Measurements from ENCODE around the gene MEX3C. TPM values are rescaled to one million over a fixed set of nuclear protein-coding genes. Genes with fewer than 3 reads are reported as not detected.

MEX3C gene
- total and polyA plus RNA-seq, 2 donors (not counting 1 experiment from before 2014, with no cell fraction given) = 39.8 to 41.8 TPM

GRCh38 chr18:51128533-51128932 lies 68.9 kb downstream of the MEX3C start:
- no peak overlapping the region for H3K4me2 ChIP-seq (ENCODE audit: extremely low read depth, insufficient read depth, low read length)
- H3K9me3 ChIP-seq (ENCODE audit: control insufficient read depth, insufficient read depth, low read depth, low read length) = no peaks in the 10 kb centered on the region
- no peak overlapping the region for H2AFZ ChIP-seq (ENCODE audit: low read length)
- no peaks in the 10 kb centered on the region for H3K36me3 ChIP-seq (ENCODE audit: control insufficient read depth, insufficient read depth, low read length)
- H3K27me3 ChIP-seq (ENCODE audit: control insufficient read depth, insufficient read depth, low read length) = no peaks in the 10 kb centered on the region
- no peaks in the 10 kb centered on the region for H4K20me1 ChIP-seq (ENCODE audit: control insufficient read depth, extremely low read depth, insufficient read depth, low read length)
- DNase-seq (ENCODE audit: low read depth in 2 of 2) = no peak
- no peaks in the 10 kb centered on the region for H3K4me1 ChIP-seq (ENCODE audit: control insufficient read depth, extremely low read depth, insufficient read depth, low read length)
- H3K9ac ChIP-seq (ENCODE audit: insufficient read depth, low read length) = no peak overlapping the region
- H3K4me3 ChIP-seq (replicated peaks in 1 of 4; ENCODE audit: control extremely low read depth in 1 of 4, insufficient read depth in 1 of 4, low read depth in 3 of 4, low read length in 4 of 4) = no peak overlapping the region
- no peak overlapping the region for H3K27ac ChIP-seq (ENCODE audit: insufficient read depth, low read length)
- H3K79me2 ChIP-seq (ENCODE audit: control insufficient read depth, insufficient read depth, low read length) = no peaks in the 10 kb centered on the region
- TF ChIP-seq EZH2 (IDR thresholded peaks at IDR 0.05; ENCODE audit: low read length, missing control alignments) (no peak), CTCF (conservative IDR thresholded peaks at IDR 0.05 in 1 of 2, IDR thresholded peaks at IDR 0.05 in 1 of 2; ENCODE audit: low read depth in 1 of 2, low read length in 2 of 2) (no peak)

GRCh38 chr18:51127664-51128063 lies 69.8 kb downstream of the MEX3C start:
- Histone ChIP-seq H2AFZ (ENCODE audit: low read length) (no peak overlapping the region), H3K4me3 (replicated peaks in 1 of 4; ENCODE audit: control extremely low read depth in 1 of 4, insufficient read depth in 1 of 4, low read depth in 3 of 4, low read length in 4 of 4) (no peak overlapping the region), H3K27me3 (ENCODE audit: control insufficient read depth, insufficient read depth, low read length) (no peaks in the 10 kb centered on the region), H3K27ac (ENCODE audit: insufficient read depth, low read length) (no peak overlapping the region), H3K9me3 (ENCODE audit: control insufficient read depth, insufficient read depth, low read depth, low read length) (no peaks in the 10 kb centered on the region), H3K79me2 (ENCODE audit: control insufficient read depth, insufficient read depth, low read length) (no peaks in the 10 kb centered on the region), H3K36me3 (ENCODE audit: control insufficient read depth, insufficient read depth, low read length) (no peaks in the 10 kb centered on the region), H3K4me2 (ENCODE audit: extremely low read depth, insufficient read depth, low read length) (no peak overlapping the region), H4K20me1 (ENCODE audit: control insufficient read depth, extremely low read depth, insufficient read depth, low read length) (no peaks in the 10 kb centered on the region), H3K9ac (ENCODE audit: insufficient read depth, low read length) (no peak overlapping the region), H3K4me1 (ENCODE audit: control insufficient read depth, extremely low read depth, insufficient read depth, low read length) (no peaks in the 10 kb centered on the region)
- TF ChIP-seq EZH2 (IDR thresholded peaks at IDR 0.05; ENCODE audit: low read length, missing control alignments) = no peak
- DNase-seq (ENCODE audit: low read depth in 2 of 2) = no peak

DNA sequence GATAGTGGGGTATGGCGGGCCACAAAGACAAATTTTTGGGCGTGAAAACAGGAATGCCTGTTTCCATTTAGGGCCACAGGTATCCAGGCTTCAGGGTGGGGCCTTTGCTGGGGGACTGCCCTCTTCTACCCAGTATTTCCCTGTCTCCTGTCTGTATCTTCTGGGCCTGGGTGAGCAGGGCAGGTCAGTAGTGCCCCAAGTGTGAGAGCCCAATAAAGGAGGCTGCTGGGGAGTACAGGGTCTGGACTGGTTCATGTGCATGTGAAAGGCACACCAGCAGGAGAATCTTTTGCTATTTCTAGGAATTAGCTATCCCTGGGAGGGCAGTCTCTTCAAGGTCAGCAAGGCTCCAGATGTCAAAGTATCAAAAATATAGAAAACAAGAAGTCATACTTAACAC lies 71.5 kb downstream of the MEX3C start:
- Histone ChIP-seq H3K27me3 (ENCODE audit: control insufficient read depth, insufficient read depth, low read length) (no peaks in the 10 kb centered on the region), H3K9me3 (ENCODE audit: control insufficient read depth, insufficient read depth, low read depth, low read length) (no peaks in the 10 kb centered on the region), H3K27ac (ENCODE audit: insufficient read depth, low read length) (no peak overlapping the region), H3K36me3 (ENCODE audit: control insufficient read depth, insufficient read depth, low read length) (no peaks in the 10 kb centered on the region), H3K4me3 (replicated peaks in 1 of 4; ENCODE audit: control extremely low read depth in 1 of 4, insufficient read depth in 1 of 4, low read depth in 3 of 4, low read length in 4 of 4) (no peak overlapping the region), H4K20me1 (ENCODE audit: control insufficient read depth, extremely low read depth, insufficient read depth, low read length) (no peaks in the 10 kb centered on the region), H3K4me1 (ENCODE audit: control insufficient read depth, extremely low read depth, insufficient read depth, low read length) (no peaks in the 10 kb centered on the region), H3K79me2 (ENCODE audit: control insufficient read depth, insufficient read depth, low read length) (no peaks in the 10 kb centered on the region), H3K4me2 (ENCODE audit: extremely low read depth, insufficient read depth, low read length) (no peak overlapping the region), H3K9ac (ENCODE audit: insufficient read depth, low read length) (no peak overlapping the region), H2AFZ (ENCODE audit: low read length) (no peak overlapping the region)
- TF ChIP-seq EZH2 (IDR thresholded peaks at IDR 0.05; ENCODE audit: low read length, missing control alignments) (no peak), CTCF (conservative IDR thresholded peaks at IDR 0.05 in 1 of 2, IDR thresholded peaks at IDR 0.05 in 1 of 2; ENCODE audit: low read depth in 1 of 2, low read length in 2 of 2) (no peak)
- DNase-seq (ENCODE audit: low read depth in 2 of 2) = no peak

Other genes with a start within 250 kb of the MEX3C start
- 5.4 and 7.3 TPM in 2 replicates for gene ELAC1, start 229.6 kb downstream of the MEX3C start, total RNA-seq
- 8.2 and 9.2 TPM in 2 replicates for gene ELAC1, start 229.6 kb downstream of the MEX3C start, polyA plus RNA-seq
- 49.8 and 71.5 TPM in 2 replicates for gene SMAD4, start 167.5 kb downstream of the MEX3C start, total RNA-seq
- 108 and 161 TPM in 2 replicates for gene SMAD4, start 167.5 kb downstream of the MEX3C start, polyA plus RNA-seq